HL-60 (cell line): ENCODE data around the gene ATP1A3.
A peak's percentile ranks its signal among the peaks of the same experiment; 100 is the strongest.

Experiments
- DNase-seq, 2 experiments: peaks; one replicate each; pipeline ENCODE4 v3.0.0-alpha.2; 2010 to 2020; ENCODE audit warnings: low read depth in 1 of 2, low spot score in 1 of 2
- H3K27ac ChIP-seq: fragments of 250-450 bp; sonication (Bioruptor Pico); replicated peaks from 2 replicates; pipeline ENCODE4 v1.5.1; 2020; ENCODE audit warnings: mild to moderate bottlenecking, moderate library complexity
- H3K27me3 ChIP-seq: fragments of 250-450 bp; sonication (Bioruptor Pico); 2 replicates; pipeline ENCODE4 v1.5.1; 2021; ENCODE audit warnings: mild to moderate bottlenecking, moderate library complexity; ENCODE audit not compliant: insufficient read depth, poor library complexity, severe bottlenecking
- H3K4me3 ChIP-seq: replicated peaks from 2 replicates; pipeline ENCODE4 v1.5.1; 2011; ENCODE audit warnings: mild to moderate bottlenecking, control low read depth, low read length; ENCODE audit not compliant: insufficient read depth
- GABPA ChIP-seq: IDR thresholded peaks from 2 replicates; pipeline ENCODE4 v1.6.1; 2012; ENCODE audit warnings: low read depth
- POLR2AphosphoS5 ChIP-seq: IDR thresholded peaks from 2 replicates; pipeline ENCODE4 v1.6.1; 2012; ENCODE audit warnings: low read depth
- REST ChIP-seq: IDR thresholded peaks from 2 replicates; pipeline ENCODE4 v1.6.1; 2012; ENCODE audit warnings: low read depth; ENCODE audit not compliant: insufficient replicate concordance
- SPI1 ChIP-seq: IDR thresholded peaks from 2 replicates; pipeline ENCODE4 v1.6.1; 2012; ENCODE audit warnings: low read depth, mild to moderate bottlenecking, borderline replicate concordance
- TF ChIP-seq, protein P1 (sequence below): IDR thresholded peaks from one replicate; pipeline ENCODE4 v1.5.1; 2011; ENCODE audit warnings: low read length, control low read depth, inconsistent platforms; ENCODE audit not compliant: insufficient read depth

The ATP1A3 gene

DNA sequence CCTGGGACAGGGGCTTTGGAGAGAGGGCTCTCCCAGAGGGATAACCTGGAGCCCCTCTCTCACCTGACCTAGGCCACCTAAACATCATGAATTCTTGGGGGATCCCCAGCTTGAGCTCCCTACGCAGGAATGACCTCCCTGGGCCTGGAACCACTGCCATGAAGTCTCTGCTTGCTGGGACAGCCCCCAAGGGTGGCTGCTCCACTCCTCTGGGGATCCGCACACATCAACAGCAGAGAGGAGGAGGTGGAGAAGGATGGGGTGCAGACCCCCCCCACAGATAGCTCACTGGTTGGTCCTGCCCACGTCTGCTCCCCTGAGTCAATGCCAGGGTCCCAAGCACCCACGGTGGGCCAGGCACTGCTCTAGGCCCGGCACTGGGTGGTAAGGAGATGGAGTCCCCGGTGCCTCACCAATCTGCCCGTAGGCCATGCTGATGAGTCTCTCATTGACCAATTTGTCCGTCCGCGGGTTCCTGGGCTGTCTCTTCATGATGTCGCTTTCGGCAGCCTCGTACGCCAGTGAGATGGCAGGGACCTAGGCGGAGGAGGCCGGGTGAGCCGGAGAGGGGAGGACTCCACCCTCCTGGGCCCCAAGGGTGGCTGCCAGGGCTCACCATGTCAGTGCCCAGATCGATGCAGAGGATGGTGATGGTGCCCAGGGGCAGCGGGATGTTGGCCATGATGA lies 24.1 kb downstream of the ATP1A3 start:
- Histone ChIP-seq H3K27ac (no peak overlapping the region), H3K27me3 (no peaks in the 10 kb centered on the region), H3K4me3 (no peak overlapping the region)
- TF ChIP-seq, protein P1, sequence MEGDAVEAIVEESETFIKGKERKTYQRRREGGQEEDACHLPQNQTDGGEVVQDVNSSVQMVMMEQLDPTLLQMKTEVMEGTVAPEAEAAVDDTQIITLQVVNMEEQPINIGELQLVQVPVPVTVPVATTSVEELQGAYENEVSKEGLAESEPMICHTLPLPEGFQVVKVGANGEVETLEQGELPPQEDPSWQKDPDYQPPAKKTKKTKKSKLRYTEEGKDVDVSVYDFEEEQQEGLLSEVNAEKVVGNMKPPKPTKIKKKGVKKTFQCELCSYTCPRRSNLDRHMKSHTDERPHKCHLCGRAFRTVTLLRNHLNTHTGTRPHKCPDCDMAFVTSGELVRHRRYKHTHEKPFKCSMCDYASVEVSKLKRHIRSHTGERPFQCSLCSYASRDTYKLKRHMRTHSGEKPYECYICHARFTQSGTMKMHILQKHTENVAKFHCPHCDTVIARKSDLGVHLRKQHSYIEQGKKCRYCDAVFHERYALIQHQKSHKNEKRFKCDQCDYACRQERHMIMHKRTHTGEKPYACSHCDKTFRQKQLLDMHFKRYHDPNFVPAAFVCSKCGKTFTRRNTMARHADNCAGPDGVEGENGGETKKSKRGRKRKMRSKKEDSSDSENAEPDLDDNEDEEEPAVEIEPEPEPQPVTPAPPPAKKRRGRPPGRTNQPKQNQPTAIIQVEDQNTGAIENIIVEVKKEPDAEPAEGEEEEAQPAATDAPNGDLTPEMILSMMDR: no peak
- TF ChIP-seq GABPA (no peak), REST (no peak), POLR2AphosphoS5 (no peak), SPI1 (no peak)
- no peak for DNase-seq

GRCh38 chr19:41968751-41969595 lies 25.1 kb downstream of the ATP1A3 start:
- DNase-seq: no peak
- Histone ChIP-seq H3K4me3 (no peak overlapping the region), H3K27me3 (no peaks in the 10 kb centered on the region), H3K27ac (no peak overlapping the region)
- TF ChIP-seq REST (no peak), POLR2AphosphoS5 (no peak), SPI1 (no peak), GABPA (no peak)
- TF ChIP-seq, protein P1: no peak

GRCh38 chr19:41967054-41967783 lies 26.8 kb downstream of the ATP1A3 start:
- no peak overlapping the region for H3K27ac ChIP-seq
- H3K4me3 ChIP-seq: no peak overlapping the region
- TF ChIP-seq REST (no peak), POLR2AphosphoS5 (no peak), SPI1 (no peak), GABPA (no peak)
- TF ChIP-seq, protein P1: no peak
- peak in 1 of 2 experiments; percentile 55 for DNase-seq
- no peaks in the 10 kb centered on the region for H3K27me3 ChIP-seq
